Measurements from ENCODE around the gene PLA2G4E.

PLA2G4E gene

GRCh38 chr15:41955807-41956525 lies 64.9 kb downstream of the PLA2G4E start:
- DNase-seq (ENCODE audit: low read depth), result no peak

- DNase-seq (ENCODE audit: low read depth), result no peak
These were observed 65.7 kb downstream of the PLA2G4E start for GRCh38 chr15:41955100-41955499.

GRCh38 chr15:41954036-41954435 lies 66.8 kb downstream of the PLA2G4E start:
- no peak for DNase-seq (ENCODE audit: low read depth)

- no peak for DNase-seq (ENCODE audit: low read depth)
These were observed 68.8 kb downstream of the PLA2G4E start for GRCh38 chr15:41952013-41952563.

- no peak for DNase-seq (ENCODE audit: low read depth)
These were observed 69.3 kb downstream of the PLA2G4E start for GRCh38 chr15:41951571-41951970.

GRCh38 chr15:41950489-41950888 lies 70.4 kb downstream of the PLA2G4E start:
- DNase-seq (ENCODE audit: low read depth), result no peak

GRCh38 chr15:41950127-41950483 lies 70.7 kb downstream of the PLA2G4E start:
- no peak for DNase-seq (ENCODE audit: low read depth)

- DNase-seq (ENCODE audit: low read depth), result no peak
These were observed 71.3 kb downstream of the PLA2G4E start for GRCh38 chr15:41949401-41950126.

GRCh38 chr15:41948490-41948889 lies 72.4 kb downstream of the PLA2G4E start:
- no peak for DNase-seq (ENCODE audit: low read depth)

- DNase-seq (ENCODE audit: low read depth), result no peak
These were observed 73.9 kb downstream of the PLA2G4E start for GRCh38 chr15:41946970-41947369.

GRCh38 chr15:41945731-41946130 lies 75.1 kb downstream of the PLA2G4E start:
- DNase-seq (ENCODE audit: low read depth), result no peak

GRCh38 chr15:41945221-41945620 lies 75.6 kb downstream of the PLA2G4E start:
- DNase-seq (ENCODE audit: low read depth), result no peak

- DNase-seq (ENCODE audit: low read depth), result no peak
These were observed 76.4 kb downstream of the PLA2G4E start for GRCh38 chr15:41944313-41944940.

GRCh38 chr15:41943543-41944312 lies 77.1 kb downstream of the PLA2G4E start:
- no peak for DNase-seq (ENCODE audit: low read depth)

- DNase-seq (ENCODE audit: low read depth), result no peak
These were observed 78.0 kb downstream of the PLA2G4E start for GRCh38 chr15:41942886-41943285.

GRCh38 chr15:41941644-41942415 lies 79.0 kb downstream of the PLA2G4E start:
- no peak for DNase-seq (ENCODE audit: low read depth)

GRCh38 chr15:41940441-41940857 lies 80.4 kb downstream of the PLA2G4E start:
- DNase-seq (ENCODE audit: low read depth), result no peak

- no peak for DNase-seq (ENCODE audit: low read depth)
These were observed 80.9 kb downstream of the PLA2G4E start for GRCh38 chr15:41939986-41940385.

GRCh38 chr15:41937568-41937923 lies 83.3 kb downstream of the PLA2G4E start:
- no peak for DNase-seq (ENCODE audit: low read depth)

- peak; percentile 77 for DNase-seq (ENCODE audit: low read depth)
These were observed 83.9 kb downstream of the PLA2G4E start for GRCh38 chr15:41936649-41937567.

All from T follicular helper cell (primary cell).